ENCODE measurements around the gene RAPGEF4.

RAPGEF4 gene

DNA sequence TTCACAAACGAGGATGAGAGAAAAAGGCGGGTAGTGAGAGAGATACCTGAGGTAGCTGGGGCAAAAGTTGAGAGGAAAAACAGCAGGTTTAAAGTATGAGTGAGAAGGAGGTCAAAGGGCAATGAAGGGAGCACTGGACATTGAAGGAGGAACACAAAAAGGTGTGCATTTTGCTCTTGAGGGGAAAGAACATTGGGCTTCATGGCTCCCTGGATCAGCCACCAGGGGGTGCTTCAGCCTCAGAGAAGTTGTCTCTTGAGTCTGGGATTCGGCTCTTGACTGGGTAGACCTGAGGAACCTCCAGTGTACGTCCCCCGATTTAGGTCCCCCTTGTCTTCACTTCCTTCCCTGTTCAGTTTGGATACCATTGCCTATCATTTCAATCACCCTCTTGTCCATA lies 128.5 kb downstream of the RAPGEF4 start:
- DNase-seq (ENCODE audit: insufficient read length, low spot score) (no peak), FAIRE-seq (no peak)
- TF ChIP-seq CTCF (IDR thresholded peaks at IDR 0.05; ENCODE audit: insufficient read depth, missing control alignments) = peak; percentile 57

DNA sequence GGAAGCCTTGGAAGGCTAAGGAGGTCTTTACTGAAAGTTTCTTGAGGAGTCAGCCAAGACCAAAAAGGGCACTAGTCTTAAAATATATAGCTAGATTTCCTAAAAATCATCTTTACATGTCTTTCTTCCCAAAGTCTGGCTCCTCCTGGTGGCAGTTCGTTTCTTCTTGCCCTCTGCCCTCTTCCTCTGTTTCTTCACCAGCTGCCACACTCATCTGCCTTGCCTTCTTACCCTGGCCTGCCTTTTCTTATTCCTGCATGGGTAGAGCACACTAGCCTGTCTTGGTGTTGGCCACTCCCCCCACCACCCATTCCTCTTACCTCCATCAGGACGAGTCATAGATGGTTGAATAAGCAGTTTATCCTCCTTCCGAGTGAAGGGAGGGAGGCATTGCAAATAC lies 129.8 kb downstream of the RAPGEF4 start:
- TF ChIP-seq CTCF (IDR thresholded peaks at IDR 0.05; ENCODE audit: insufficient read depth, missing control alignments) = no peak
- DNase-seq (ENCODE audit: insufficient read length, low spot score) (no peak), FAIRE-seq (no peak)

DNA sequence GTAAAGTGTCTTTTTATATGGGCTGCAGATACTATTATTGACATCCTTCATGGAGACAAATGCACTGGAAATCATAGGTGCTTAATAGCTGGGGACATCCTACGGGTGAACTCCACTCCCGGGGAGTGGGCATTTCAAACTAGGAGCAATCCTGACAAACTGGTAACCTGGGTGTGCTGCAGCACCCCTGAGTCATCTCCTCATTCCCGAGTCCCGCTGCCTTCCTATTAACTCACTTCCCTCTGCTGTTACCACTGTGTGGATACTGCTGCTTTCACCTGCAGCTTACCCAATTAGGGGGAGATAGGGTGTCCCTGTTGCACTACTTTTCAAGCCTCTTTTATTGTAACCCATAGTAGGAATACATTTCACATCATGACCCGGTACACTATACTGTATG lies 134.2 kb downstream of the RAPGEF4 start:
- FAIRE-seq (no peak), DNase-seq (ENCODE audit: insufficient read length, low spot score) (no peak)
- TF ChIP-seq CTCF (IDR thresholded peaks at IDR 0.05; ENCODE audit: insufficient read depth, missing control alignments) = no peak

- DNase-seq (ENCODE audit: insufficient read length, low spot score) (no peak), FAIRE-seq (peak; percentile 85)
- no peak for TF ChIP-seq CTCF (IDR thresholded peaks at IDR 0.05; ENCODE audit: insufficient read depth, missing control alignments)
Measured at GRCh38 chr2:172870396-172870795, 134.8 kb downstream of the RAPGEF4 start.

GRCh38 chr2:172877826-172878225 lies 142.2 kb downstream of the RAPGEF4 start:
- no peak for DNase-seq (ENCODE audit: insufficient read length, low spot score)
- TF ChIP-seq CTCF (IDR thresholded peaks at IDR 0.05; ENCODE audit: insufficient read depth, missing control alignments) = no peak
- FAIRE-seq = no peak

DNA sequence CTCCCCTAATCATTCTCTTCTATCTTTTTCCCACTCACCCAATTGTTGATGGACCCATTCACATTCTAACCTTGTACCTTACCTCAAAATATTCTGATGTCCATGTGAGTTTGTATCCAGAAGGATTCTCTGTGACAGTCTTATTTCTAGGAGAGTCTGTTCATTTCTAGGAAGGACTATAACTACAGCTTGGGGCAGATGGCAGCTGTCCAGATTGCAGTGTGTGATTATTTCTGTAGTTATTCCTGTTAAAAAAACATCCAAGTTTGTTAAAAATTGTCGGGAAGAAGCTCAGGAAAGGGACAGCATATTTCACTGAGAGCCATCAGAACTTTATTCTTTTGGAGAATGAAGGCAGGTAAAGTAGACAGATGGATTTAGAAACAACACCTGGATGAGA lies 142.6 kb downstream of the RAPGEF4 start:
- FAIRE-seq = no peak
- TF ChIP-seq CTCF (IDR thresholded peaks at IDR 0.05; ENCODE audit: insufficient read depth, missing control alignments) = no peak
- DNase-seq (ENCODE audit: insufficient read length, low spot score) = no peak

DNA sequence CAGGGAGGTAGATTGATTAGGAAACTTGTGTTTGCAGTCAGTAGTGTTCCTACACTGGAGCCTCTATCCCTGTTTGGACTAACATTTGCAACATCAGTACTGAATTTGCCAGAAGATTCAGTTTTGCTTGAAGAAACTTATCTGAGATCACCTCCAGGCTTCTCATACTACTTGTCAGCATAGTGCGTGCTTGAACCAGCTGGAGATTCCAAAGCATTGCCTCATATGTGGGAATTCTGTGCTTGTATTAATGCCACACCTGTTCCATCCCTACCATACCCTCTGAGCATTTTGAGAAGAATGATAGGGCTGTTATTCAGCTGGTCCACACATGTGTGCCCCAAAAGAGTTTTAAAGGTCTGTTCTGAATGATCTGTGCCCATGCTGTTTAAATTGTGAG lies 148.7 kb downstream of the RAPGEF4 start:
- FAIRE-seq = no peak
- DNase-seq (ENCODE audit: insufficient read length, low spot score) = no peak
- TF ChIP-seq CTCF (IDR thresholded peaks at IDR 0.05; ENCODE audit: insufficient read depth, missing control alignments) = no peak
